HuH-7 (cell line): ENCODE results near the gene HECW1.
"Not testable (repeated sequence)": the region's sequence is repeated elsewhere in the genome, so short reads cannot be mapped to it uniquely, and the experiment has no call there.

Experiments
- DNase-seq: peaks from one replicate; pipeline ENCODE4 v3.0.0; 2011; ENCODE audit warnings: low spot score

HECW1 gene

DNA sequence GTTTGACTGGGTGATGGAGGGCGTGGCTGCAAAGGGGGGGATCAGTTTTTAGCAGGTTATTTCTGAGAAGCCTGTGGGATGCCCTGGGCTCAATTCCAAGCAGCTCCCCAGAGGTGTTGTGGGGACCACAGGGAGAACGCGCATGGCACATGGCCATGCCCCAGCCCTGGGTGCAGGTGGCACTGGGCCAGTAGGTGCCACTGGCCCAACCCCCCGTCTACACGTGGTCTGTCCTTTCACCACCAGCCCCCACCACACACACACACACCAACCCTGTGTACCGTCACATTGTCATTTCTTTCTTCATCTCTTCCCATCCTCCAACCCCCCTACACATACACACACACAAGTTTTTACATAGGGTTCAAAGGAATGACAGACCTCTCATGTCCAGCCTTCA, 355.4 kb downstream of the HECW1 start:
- no peak for DNase-seq

DNA sequence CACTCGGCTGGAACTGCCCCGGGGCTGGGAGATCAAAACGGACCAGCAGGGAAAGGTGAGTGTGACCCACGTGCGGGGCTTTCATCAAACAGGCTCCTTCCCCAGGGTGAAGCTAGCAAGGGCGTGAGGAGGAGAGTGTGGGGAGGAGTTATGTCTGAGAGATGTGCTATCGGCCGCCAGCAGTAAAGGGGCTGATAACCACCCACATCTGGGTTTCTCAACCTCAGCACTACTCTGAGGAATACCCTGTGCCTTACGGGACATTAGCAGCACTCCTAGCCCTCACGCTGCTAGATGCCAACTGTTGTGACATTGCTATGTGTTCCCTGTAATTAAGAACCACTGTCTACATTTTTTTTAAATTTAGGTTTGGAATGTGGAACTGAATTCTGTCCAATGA, 356.6 kb downstream of the HECW1 start:
- DNase-seq, result no peak

DNA sequence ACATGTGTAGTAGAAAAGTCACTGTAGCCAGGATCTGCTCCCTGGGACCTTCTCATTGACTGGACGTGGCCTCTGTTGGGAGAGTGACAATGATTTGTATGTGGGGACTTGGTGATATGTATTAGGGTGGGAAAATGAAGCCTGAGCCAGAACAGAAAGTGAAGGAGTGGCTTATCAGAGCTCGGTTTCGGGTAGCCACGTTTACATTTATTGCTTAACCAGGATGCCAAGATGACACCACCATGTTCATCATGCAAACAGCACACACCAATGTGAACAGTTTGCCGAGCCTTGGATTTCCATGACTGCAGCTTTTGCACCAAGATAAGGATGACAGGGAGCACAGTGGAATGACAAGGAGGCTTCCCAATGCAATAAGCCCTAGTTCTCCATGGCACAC, 357.7 kb downstream of the HECW1 start:
- no peak for DNase-seq

DNA sequence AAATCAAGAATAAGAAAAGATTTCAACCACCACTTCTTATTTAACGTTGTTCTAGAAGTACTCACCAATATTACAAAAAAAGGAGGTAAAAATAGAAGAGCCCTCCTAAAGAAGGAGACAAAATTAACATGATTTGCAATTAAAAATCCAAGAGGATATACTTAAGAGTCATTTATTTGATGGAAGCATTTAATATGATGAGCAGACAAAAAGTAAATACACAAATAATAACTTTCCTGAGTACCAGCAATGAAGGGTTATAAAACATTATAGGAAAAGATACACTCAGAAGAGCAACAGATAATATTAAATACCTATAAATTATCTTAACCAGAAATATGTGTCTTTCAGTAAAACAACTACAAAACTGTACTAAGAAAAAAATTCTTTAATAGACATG, 363.5 kb downstream of the HECW1 start:
- DNase-seq, result no peak

DNA sequence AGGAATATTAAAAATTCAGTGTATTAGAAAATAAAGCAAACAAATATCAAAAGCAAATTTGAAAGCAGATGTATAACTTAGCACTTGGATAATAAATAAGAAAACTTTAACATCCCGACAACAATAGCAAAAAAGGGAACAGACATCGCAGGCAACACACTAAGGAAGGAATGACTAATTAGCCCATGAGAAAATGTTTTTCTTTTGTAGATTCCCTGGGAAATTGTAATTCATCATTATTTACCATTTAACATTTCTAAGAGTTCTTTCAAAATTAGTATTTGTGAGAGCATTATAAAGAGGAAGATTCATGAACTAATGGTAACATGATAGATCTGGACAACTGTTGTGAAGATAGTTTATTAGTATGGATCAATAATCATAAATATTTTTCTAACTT, 364.4 kb downstream of the HECW1 start:
- no peak for DNase-seq

DNA sequence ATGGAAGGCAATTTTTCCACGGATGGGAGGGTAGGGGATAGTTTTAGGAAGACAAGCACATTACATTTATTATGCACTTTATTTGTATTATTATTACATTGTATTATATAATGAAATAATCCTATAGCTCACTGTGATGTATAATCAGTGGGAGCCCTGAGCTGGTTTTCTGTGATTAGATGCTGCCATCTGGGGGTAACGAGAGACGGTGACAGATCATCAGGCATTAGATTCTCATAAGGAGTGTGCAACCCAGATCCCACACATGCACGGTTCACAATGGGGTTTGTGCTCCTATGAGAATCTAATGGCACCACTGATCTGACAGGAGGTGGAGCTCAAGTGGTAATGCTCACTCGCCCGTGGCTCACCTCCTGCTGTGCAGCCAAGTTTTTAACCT, 366.6 kb downstream of the HECW1 start:
- no peak for DNase-seq

DNA sequence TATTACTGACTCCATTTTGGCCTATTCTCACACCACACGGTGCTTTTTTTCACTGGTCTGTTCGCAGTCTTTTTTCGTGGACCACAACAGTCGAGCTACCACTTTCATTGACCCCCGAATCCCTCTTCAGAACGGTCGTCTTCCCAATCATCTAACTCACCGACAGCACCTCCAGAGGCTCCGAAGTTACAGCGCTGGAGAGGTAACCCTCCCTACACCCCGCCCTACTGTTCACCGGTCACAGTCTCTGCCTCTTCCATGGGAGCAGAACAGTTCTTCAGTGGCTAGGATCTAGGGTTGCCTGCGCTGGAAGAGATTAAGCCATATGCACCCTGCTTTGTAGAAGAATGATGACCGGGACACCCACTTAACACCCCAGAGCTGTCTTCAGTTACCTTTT, 367.1 kb downstream of the HECW1 start:
- no peak for DNase-seq

DNA sequence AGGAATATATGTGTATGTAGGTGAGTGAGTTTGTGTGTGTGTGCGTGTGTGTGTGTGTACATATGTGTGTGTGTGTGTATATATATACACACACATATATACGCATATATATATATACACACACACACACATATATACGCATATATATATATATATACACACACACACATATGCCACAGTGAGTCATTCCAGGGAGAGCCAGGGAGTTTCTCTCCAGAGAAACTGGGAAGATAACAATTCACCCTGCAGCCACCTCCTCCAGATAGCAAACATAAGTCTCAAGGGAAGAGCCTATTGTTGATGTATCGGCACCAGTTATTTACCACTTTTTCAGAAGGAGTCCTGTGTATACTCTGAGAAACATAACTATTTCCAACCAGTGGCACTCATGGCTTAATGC, 368.1 kb downstream of the HECW1 start:
- DNase-seq, result no peak

DNA sequence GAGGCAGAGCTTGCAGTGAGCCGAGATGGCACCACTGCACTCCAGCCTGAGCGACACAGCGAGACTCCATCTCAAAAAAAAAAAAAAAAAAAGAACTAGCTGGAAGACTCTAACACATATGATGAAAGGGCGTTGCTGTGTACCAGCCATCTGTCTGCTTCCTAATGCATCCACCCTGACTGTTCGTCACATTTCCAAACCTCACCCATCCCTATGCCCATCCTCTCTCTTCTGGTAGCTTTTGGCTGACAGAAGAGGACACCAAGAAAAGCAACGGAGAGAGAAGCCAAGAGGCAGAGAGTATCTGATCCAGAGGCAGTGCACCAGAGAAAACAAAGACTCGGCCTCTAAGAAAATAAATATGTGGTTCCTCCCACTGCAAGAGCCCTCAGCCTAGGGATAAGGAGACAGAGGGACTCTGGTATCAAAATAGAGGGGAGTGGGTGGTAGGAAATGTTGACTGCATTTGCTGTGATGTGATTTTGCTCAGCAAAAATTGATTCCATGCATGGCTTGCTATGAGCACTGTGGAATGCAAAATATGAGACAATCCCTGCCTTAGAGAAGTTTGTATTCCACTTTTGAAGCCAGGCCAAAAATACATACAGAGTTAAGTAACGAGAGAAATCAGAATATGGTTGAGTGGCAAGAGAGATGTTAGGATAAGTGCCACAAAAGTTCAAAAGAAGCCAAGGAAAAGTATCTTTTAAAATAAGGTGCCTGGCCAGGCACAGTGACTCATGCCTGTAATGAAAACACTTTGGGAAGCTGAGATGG, 369.6 kb downstream of the HECW1 start:
- no peak for DNase-seq

DNA sequence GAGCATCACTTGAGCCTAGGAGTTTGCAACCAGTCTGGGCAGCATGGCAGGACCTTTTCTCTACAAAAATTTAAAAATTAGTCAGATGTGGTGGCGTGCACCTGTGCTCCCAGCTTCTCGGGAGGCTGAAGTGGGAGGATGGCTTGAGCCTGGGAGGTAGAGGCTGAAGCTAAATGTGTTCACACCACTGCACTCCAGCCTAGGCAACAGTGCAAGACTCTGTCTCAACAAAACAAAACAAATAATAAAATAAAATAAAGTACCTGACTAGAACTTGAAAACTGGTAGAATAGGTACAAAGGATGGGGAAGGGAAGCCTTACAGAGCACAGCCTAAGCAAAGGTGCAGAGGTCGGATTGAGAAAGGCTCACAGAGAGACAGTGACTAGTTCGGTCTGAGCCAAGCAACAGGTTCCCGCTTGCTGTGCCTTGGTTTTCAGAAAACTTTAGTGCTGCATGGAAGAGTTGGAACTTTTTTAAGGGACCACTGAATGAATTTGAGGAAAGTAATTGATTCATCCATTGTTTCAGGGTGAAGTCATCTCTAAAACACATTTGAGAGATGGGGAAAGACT, 370.3 kb downstream of the HECW1 start:
- DNase-seq, result no peak

DNA sequence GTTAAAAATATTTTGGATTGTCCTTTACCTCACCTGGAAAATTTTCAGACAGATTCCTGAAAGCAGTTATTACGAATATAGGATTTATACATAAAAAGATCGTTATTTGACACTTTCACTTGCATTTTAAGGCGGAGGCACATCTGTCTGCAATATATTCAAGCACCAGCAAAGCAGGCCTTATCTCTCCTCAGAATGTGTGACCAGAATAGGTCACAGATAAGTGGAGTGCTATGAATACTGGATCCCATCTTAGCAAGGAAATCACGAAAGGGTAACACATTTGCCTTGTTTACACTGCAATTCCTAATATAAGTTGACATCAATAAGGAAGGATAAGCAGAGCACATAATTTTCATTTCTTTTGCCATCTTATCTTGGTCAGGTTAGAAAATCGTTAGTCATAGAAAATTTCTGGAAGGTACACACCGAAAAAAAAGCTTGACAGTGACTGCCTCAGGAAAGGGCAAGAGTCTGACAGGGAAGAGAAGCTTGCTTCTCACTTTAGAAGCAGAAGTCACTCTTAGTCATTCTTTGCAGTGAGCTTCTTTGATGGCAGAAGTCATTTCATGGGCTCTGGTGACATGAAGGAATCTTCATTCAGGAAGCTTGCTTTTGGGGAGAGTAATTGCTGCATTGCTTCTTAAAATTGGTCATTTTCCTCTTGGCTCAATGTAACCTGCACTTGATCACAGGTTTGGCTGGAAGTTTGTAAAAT, 372.4 kb downstream of the HECW1 start:
- no peak for DNase-seq

DNA sequence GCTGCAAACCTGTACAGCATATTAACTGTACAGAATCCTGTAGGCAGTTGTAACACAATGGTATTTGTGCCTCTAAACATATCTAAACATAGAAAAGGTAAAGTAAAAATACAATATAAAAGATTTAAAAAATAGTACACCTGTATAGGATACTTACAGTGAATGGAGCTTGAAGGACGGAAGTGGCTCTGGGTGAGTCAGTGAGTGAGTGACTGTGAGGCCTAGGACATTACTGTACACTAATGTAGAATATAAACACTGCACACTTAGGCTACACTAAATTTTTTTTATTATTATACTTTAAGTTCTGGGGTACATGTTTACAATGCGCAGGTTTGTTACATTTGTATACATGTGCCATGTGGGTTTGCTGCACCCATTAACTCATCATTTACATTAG, 373.1 kb downstream of the HECW1 start:
- DNase-seq, result no peak

DNA sequence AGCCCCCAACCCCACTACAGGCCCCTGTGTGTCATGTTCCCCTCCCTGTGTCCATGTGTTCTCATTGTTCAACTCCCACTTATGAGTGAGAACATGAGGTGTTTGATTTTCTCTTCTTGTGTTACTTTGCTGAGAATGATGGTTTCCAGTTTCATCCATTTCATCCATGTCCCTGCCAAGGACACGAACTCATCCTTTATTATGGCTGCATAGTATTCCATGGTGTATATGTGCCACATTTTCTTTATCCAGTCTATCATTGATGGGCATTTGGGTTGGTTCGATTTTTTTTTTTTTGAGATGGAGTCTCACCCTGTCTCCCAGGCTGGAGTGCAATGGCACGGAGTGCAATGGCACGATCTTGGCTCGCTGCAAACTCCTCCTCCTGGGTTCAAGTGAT, 373.6 kb downstream of the HECW1 start:
- DNase-seq, result not testable (repeated sequence)

DNA sequence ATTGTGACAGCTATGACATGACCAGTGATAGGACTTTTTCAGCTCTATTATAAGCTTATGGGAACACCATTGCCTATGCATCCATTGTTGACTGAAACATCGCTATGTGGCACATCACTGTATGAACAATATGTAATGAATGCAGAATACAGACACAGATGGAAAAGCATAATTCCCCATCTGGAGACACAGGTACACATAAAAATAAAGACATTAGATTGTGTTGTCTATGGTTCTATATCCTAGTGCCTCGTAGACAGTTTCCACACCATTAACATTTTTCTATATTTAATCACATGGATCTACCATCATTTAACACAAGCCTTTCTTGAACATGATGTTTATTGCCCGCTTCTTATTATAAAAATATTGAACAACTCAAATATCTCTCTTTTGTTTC, 374.2 kb downstream of the HECW1 start:
- DNase-seq, result no peak

DNA sequence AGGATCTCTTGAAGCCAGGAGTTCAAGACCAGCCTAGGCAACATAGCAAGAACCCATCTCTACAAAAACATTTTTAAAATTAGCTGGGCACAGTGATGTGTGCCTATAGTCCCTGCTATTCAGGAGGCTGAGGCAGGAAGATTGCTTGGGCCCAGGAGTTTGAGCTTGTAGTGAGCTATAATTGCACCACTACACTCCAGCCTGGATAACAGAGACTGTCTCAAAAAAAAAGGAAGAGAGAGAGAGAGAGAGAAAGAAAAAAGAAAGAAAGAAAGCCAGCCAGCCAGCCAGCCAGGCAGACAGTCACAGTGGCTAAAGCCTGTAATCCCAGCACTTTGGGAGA, 375.3 kb downstream of the HECW1 start:
- DNase-seq, result no peak

DNA sequence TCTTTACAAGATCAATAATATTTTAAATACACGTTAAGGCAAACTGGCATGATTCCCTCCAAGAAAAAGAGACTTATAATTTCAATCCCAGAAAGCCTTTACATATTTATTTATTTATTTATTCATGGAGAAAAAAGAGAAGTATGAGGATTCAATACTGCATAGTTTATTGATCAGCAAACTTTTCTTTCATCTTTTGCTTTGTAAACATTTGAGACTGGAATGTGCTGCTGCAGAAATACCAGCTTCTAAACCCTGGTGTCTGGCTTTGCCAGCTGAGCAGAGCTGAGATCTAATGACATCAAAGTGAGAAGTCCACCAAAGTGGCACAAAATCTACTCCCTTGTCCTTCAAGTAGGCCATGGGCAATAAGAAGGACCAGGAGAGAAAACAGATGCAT, 376.8 kb downstream of the HECW1 start:
- DNase-seq, result no peak

DNA sequence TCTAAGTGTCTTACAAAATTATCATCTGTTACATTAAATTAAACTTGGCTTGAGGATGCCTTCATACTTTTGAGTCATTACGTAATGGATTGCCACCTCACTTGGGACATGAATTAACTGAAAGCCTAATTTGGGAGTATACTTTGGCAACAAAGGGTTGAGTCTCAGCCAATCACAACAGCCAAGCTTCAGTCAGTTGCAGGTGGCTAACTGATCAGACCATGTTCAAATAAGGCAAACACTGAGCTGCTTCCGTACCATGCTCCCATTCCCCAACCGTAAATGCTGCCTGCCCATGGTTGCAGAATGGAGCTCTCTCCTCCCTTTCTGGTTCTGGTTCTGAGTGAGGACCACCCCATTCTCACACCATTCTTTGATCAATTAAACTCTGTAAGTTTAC, 377.6 kb downstream of the HECW1 start:
- no peak for DNase-seq

DNA sequence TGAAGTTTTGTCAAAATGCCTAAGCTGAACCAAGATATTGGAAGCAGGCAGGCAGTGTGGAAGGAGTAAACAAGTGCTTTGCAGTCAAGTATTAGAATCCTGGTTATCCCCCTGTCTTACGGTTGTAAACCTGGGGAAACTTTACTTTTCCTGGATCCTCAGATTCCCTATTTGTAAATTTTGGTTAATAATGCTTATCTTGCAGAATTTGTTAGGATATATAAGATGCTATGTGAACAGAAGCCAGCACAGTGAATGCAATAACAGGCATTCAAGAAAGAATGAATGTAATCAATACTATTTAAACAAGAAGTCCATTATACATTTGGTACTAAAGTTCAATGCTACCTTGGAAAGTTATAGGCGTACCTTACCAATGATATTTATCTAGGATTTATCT, 378.7 kb downstream of the HECW1 start:
- no peak for DNase-seq

DNA sequence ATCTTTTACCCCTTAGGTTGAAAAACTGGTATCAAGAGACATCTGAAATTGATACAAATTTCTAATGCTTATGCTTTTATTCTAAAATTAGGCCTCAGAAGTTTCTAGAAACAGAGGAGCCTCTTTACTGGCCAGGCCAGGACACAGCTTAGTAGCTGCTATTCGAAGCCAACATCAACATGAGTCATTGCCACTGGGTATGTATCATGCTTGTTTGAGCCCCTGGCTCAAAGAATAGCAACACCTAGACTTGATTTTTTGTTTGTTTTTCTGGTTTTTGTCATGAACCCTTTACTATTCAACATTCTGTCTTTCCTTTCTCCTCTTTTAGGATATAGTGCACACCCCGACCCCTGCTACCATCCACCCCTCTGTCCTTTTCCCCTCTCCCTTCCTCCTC, 379.5 kb downstream of the HECW1 start:
- no peak for DNase-seq

DNA sequence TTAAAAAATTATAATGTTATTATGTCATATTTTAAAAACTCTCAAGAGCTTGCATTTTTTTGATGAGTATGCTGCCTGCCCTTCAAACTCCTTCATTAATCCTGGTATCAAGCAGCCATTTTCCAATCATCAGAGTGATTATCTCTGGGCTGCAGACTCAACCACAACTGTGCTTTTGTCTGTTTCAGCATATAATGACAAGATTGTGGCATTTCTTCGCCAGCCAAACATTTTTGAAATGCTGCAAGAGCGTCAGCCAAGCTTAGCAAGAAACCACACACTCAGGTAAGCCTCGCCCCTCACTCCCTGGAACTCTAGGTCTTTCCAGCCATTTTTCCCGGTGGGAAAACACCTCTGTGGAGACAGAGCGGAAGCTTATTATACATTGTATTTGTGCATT, 380.4 kb downstream of the HECW1 start:
- no peak for DNase-seq

DNA sequence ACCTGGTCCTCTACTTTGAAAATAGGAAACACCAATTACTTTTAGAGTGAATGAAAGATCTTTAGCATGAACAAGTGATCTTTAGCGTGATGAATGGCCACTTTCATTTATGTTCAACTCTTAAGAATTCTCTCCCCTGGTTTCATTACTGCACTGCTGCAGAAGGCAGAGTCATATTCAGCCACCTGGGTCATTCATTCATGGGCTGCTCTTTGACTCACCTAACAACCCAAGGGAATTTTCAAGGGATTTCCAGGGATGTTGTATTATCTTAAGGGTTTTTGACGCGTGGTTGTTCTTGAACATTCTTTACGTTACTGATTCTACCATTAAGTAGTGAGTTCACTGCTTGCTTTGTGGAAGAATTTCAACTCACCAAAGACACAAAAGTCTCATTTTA, 383.1 kb downstream of the HECW1 start:
- DNase-seq, result no peak

DNA sequence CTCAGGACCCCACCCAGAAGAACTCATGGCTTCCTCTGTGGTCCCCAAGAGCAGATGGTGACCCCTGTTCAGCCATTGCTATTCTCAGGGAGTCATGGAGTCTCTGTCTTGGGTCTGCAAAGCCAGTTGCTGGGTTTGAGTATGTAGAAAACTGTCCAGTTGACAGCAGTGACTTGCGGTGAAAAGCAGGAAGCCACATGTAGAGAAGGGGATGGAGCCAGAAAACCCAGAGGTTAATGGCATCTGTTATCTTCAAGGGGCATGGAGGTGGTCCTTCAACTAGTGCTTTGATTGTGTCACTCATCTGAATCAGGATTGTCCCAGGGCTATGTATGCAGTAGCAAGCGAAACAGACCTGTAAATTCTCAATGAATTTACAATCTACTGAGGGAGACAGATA, 384.1 kb downstream of the HECW1 start:
- no peak for DNase-seq

DNA sequence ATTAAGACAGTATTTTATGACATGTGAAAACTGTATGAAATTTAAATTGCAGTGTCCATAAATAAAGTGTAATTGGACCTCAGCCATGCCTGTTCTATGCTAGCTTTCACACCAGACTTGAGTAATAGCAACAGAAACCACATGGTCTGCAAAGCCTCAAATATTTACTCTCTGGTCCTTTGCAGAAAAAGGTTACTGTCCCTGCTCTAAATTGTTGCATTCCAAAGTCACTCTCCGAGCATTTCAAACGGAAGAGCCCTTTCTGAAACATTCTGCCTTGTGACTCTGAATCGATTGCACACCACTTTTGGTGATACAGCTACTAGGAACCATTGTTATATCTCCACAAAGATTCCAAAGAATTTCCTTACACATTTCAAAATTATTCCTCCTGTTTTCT, 389.4 kb downstream of the HECW1 start:
- DNase-seq, result peak; percentile 29

DNA sequence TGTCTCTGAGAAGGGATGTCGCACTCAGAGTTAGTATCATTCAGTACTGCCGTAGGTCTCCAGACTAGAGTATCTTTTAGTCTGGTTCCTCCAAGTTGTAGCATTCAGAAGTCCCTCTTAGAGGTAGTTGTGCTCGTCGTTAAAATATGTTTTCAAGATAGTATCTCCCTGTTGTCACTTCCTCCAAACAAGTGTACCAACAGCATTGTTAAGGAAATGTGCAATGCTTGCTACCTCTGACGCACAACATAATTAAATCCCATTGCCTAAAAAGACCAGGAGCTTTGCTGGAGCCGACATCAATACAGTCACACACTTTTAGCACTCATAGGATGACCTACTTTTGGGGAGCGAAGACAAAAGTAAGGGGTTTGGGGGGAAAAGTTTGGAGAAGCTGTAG, 390.5 kb downstream of the HECW1 start:
- no peak for DNase-seq
